Measurements from ENCODE around the gene ADAMTS14.

The ADAMTS14 gene

GRCh38 chr10:70682920-70683600, 10.8 kb downstream of the ADAMTS14 start:
- Histone ChIP-seq H3K27ac (ENCODE audit: poor library complexity, severe bottlenecking) (no peak overlapping the region), H3K4me1 (ENCODE audit: insufficient read depth, poor library complexity, severe bottlenecking) (no peaks in the 10 kb centered on the region), H3K27me3 (ENCODE audit: insufficient read depth, poor library complexity, severe bottlenecking) (no peaks in the 10 kb centered on the region), H3K9me3 (ENCODE audit: severe bottlenecking) (no peaks in the 10 kb centered on the region), H3K36me3 (ENCODE audit: low read depth) (no peaks in the 10 kb centered on the region), H3K4me3 (ENCODE audit: severe bottlenecking) (no peak overlapping the region)
- TF ChIP-seq, protein P1, sequence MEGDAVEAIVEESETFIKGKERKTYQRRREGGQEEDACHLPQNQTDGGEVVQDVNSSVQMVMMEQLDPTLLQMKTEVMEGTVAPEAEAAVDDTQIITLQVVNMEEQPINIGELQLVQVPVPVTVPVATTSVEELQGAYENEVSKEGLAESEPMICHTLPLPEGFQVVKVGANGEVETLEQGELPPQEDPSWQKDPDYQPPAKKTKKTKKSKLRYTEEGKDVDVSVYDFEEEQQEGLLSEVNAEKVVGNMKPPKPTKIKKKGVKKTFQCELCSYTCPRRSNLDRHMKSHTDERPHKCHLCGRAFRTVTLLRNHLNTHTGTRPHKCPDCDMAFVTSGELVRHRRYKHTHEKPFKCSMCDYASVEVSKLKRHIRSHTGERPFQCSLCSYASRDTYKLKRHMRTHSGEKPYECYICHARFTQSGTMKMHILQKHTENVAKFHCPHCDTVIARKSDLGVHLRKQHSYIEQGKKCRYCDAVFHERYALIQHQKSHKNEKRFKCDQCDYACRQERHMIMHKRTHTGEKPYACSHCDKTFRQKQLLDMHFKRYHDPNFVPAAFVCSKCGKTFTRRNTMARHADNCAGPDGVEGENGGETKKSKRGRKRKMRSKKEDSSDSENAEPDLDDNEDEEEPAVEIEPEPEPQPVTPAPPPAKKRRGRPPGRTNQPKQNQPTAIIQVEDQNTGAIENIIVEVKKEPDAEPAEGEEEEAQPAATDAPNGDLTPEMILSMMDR (IDR thresholded peaks at IDR 0.05; ENCODE audit: poor library complexity, severe bottlenecking) = no peak
- no peak for DNase-seq (ENCODE audit: low spot score)
- no peak for ATAC-seq (ENCODE audit: low read depth)

DNA sequence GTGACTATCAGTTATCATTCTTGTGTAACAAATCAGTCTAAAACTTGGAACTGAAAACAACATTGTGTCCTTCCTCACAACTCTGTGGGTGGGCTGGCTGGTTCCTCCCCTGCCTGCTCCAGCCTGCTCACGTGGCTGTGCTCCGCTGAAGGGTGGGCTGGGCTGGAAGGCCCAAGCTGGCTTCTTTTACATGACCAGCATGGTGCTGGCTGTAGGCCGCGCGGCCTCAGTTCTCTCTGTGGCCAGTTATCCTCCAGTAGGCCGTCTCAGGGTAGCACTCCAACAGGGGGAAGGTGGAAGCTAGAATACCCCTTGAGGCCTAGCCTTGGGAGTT, 11.3 kb downstream of the ADAMTS14 start:
- Histone ChIP-seq H3K9me3 (ENCODE audit: severe bottlenecking) (no peaks in the 10 kb centered on the region), H3K4me1 (ENCODE audit: insufficient read depth, poor library complexity, severe bottlenecking) (no peaks in the 10 kb centered on the region), H3K27me3 (ENCODE audit: insufficient read depth, poor library complexity, severe bottlenecking) (no peaks in the 10 kb centered on the region), H3K36me3 (ENCODE audit: low read depth) (no peaks in the 10 kb centered on the region), H3K4me3 (ENCODE audit: severe bottlenecking) (no peak overlapping the region), H3K27ac (ENCODE audit: poor library complexity, severe bottlenecking) (no peak overlapping the region)
- TF ChIP-seq, protein P1 (IDR thresholded peaks at IDR 0.05; ENCODE audit: poor library complexity, severe bottlenecking) = no peak
- DNase-seq (ENCODE audit: low spot score) (no peak), ATAC-seq (ENCODE audit: low read depth) (no peak)

DNA sequence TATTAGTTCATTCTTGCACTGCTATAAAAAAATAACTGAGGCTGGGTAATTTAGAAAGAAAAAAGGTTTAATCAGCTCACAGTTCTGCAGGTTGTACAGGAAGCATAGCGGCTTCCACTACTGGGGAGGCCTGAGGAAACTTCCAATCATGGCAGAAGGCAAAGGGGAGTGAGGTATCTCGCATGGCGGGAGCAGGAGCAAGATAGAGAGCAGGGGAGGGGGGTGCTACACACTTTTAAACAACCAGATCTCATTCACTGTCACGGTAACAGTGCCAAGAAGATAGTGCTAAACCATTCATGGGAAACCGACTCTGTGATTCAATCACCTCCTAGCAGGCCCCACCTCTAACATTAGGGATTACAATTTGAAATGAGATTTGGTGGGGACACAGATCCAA, 11.6 kb downstream of the ADAMTS14 start:
- H3K4me3 ChIP-seq (ENCODE audit: severe bottlenecking) = no peak overlapping the region
- no peaks in the 10 kb centered on the region for H3K4me1 ChIP-seq (ENCODE audit: insufficient read depth, poor library complexity, severe bottlenecking)
- no peaks in the 10 kb centered on the region for H3K9me3 ChIP-seq (ENCODE audit: severe bottlenecking)
- no peaks in the 10 kb centered on the region for H3K36me3 ChIP-seq (ENCODE audit: low read depth)
- no peak for ATAC-seq (ENCODE audit: low read depth)
- TF ChIP-seq, protein P1 (IDR thresholded peaks at IDR 0.05; ENCODE audit: poor library complexity, severe bottlenecking) = no peak
- DNase-seq (ENCODE audit: low spot score) = no peak
- H3K27ac ChIP-seq (ENCODE audit: poor library complexity, severe bottlenecking) = no peak overlapping the region
- H3K27me3 ChIP-seq (ENCODE audit: insufficient read depth, poor library complexity, severe bottlenecking) = no peaks in the 10 kb centered on the region

DNA sequence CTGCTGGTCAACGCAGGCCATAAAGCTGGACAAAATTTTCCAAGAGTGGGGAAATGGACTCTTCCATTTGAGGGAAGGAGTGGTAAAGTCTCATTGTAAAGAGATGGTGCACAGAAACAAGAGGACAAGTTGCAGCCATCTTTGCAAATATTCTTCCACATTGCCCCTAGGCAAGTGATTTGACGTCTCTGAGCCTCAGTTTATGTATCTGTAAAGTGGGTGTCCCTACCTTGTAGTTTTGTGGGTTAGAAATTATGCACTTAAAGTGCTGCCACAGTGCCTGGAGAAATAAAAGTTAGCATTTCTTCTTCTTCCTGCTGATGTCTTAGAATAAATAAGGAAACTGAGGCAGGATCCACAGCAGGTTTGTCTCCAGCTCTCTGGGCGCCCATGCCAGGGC, 12.1 kb downstream of the ADAMTS14 start:
- no peaks in the 10 kb centered on the region for H3K36me3 ChIP-seq (ENCODE audit: low read depth)
- TF ChIP-seq, protein P1 (IDR thresholded peaks at IDR 0.05; ENCODE audit: poor library complexity, severe bottlenecking) = no peak
- H3K4me3 ChIP-seq (ENCODE audit: severe bottlenecking) = no peak overlapping the region
- DNase-seq (ENCODE audit: low spot score) (no peak), ATAC-seq (ENCODE audit: low read depth) (no peak)
- no peak overlapping the region for H3K27ac ChIP-seq (ENCODE audit: poor library complexity, severe bottlenecking)
- no peaks in the 10 kb centered on the region for H3K9me3 ChIP-seq (ENCODE audit: severe bottlenecking)
- H3K4me1 ChIP-seq (ENCODE audit: insufficient read depth, poor library complexity, severe bottlenecking) = no peaks in the 10 kb centered on the region
- no peaks in the 10 kb centered on the region for H3K27me3 ChIP-seq (ENCODE audit: insufficient read depth, poor library complexity, severe bottlenecking)

- Histone ChIP-seq H3K4me1 (ENCODE audit: insufficient read depth, poor library complexity, severe bottlenecking) (no peaks in the 10 kb centered on the region), H3K9me3 (ENCODE audit: severe bottlenecking) (no peaks in the 10 kb centered on the region), H3K36me3 (ENCODE audit: low read depth) (no peaks in the 10 kb centered on the region), H3K27ac (ENCODE audit: poor library complexity, severe bottlenecking) (no peak overlapping the region), H3K4me3 (ENCODE audit: severe bottlenecking) (no peak overlapping the region), H3K27me3 (ENCODE audit: insufficient read depth, poor library complexity, severe bottlenecking) (no peaks in the 10 kb centered on the region)
- TF ChIP-seq, protein P1 (IDR thresholded peaks at IDR 0.05; ENCODE audit: poor library complexity, severe bottlenecking) = no peak
- DNase-seq (ENCODE audit: low spot score) (no peak), ATAC-seq (ENCODE audit: low read depth) (no peak)
Observed at GRCh38 chr10:70684839-70685454, 12.6 kb downstream of the ADAMTS14 start.

Data from RWPE2 (cell line).